ENCODE results near the gene C9orf57. TPM values are rescaled to one million over a fixed set of nuclear protein-coding genes. Genes with fewer than 3 reads are reported as not detected.
"Not testable (repeated sequence)": the region's sequence is repeated elsewhere in the genome, so short reads cannot be mapped to it uniquely, and the experiment has no call there.

The C9orf57 gene
- polyA plus RNA-seq, 4 donors: not detected

DNA sequence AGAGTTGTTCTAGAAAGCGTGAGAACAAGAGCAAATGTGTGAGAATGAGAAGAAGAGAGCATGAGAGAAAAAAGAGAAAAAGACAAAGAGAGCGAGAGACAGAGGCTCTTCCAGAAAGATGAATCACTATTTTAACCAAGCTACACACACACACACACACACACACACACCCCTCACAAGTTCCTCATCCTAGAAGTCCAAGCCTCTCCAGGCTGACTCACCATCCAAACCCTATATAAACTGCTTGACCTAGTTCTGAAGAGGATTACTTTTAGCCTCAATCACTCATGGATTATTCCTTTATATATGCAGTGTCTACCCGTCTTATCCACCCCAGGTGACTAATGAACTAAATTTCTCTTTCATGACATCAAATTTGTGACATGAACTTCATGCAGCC is 37.6 kb downstream of the C9orf57 start:
- peak overlapping the region in 1 of 3 donors; percentile 38 for H3K27ac ChIP-seq (ENCODE audit: low read depth in 1 of 3, low read length in 2 of 3)
- DNase-seq (peak in 1 of 2 donors; percentile 67), FAIRE-seq (no peak)
- WGBS, 3 donors: 52 to 83% (median 66%) methylated on average over 3 of the region's 3 CpGs
- no peak overlapping the region for H3K4me3 ChIP-seq (ENCODE audit: low read depth in 1 of 3, low read length in 3 of 3)
- peaks cover 0 to 1% (median 0%) of the 10 kb centered on the region in 3 donors for H3K27me3 ChIP-seq (ENCODE audit: control insufficient read depth in 3 of 3, insufficient read depth in 3 of 3, low read length in 3 of 3)
- H3K4me1 ChIP-seq (ENCODE audit: control insufficient read depth in 3 of 3, insufficient read depth in 2 of 3, low read depth in 1 of 3, low read length in 2 of 3): peaks cover 0 to 25% (median 6%) of the 10 kb centered on the region in 3 donors
- H3K36me3 ChIP-seq (ENCODE audit: control insufficient read depth in 3 of 3, insufficient read depth in 2 of 3, low read depth in 1 of 3, low read length in 3 of 3): no peaks in the 10 kb centered on the region
- H3K9me3 ChIP-seq (ENCODE audit: control insufficient read depth in 2 of 2, insufficient read depth in 1 of 2, low read depth in 1 of 2, low read length in 1 of 2): no peaks in the 10 kb centered on the region

DNA sequence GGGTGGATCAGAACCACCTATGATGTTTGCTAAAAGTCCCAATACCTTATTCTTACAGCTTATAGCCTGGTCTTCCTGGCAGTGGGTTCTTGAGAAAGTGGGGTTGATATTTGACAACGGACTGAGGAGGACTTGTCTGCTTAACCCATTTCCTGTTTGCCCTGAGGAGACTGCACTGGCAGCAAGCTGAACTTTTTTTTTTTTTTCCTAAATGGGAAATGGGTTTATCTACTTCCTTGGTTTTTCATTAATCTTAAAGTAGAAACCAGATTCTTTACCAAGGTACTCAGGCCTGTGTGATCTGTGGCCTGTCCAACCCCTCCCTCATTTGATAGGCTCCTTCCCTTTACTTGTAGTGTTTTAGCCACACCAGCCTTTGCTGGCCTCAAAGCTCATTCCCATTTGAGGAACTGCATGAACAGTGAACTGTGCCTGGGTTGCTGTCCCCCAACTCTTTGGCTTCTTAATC is 47.1 kb downstream of the C9orf57 start:
- Histone ChIP-seq H3K27ac (ENCODE audit: low read depth in 1 of 3, low read length in 2 of 3) (peak overlapping the region; percentile 37 to 90 (median 49)), H3K27me3 (ENCODE audit: control insufficient read depth in 3 of 3, insufficient read depth in 3 of 3, low read length in 3 of 3) (no peaks in the 10 kb centered on the region), H3K36me3 (ENCODE audit: control insufficient read depth in 3 of 3, insufficient read depth in 2 of 3, low read depth in 1 of 3, low read length in 3 of 3) (no peaks in the 10 kb centered on the region), H3K4me3 (ENCODE audit: low read depth in 1 of 3, low read length in 3 of 3) (no peak overlapping the region), H3K9me3 (ENCODE audit: control insufficient read depth in 2 of 2, insufficient read depth in 1 of 2, low read depth in 1 of 2, low read length in 1 of 2) (peaks cover 0 to 4% of the 10 kb centered on the region in 2 donors), H3K4me1 (ENCODE audit: control insufficient read depth in 3 of 3, insufficient read depth in 2 of 3, low read depth in 1 of 3, low read length in 2 of 3) (peaks cover 0 to 24% (median 2%) of the 10 kb centered on the region in 3 donors)
- WGBS, 3 donors: 0 to 8% (median 7%) methylated on average over 1 of the region's 1 CpG
- peak; percentile 44 to 57 for DNase-seq
- FAIRE-seq: no peak

DNA sequence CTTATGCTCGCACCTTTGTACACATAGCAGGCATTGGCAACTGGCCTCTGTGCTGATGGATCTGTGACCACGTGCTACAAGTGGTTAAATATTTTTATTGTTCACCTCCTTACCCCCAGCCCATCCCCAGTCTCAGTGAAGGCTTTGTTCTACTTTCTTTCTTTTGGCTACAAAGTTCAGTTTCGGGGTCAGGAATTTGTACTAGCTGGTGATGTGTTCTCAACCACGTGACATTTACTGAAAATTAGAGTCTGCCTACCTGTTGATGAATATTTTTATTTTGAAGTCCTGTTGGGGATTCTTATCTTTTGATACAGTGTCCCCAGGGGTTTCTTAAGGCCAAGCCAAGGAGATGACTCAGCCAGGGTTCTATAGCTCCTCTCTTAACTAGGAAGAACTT is 47.8 kb downstream of the C9orf57 start:
- FAIRE-seq (peak; percentile 19), DNase-seq (peak; percentile 90 to 93)
- Histone ChIP-seq H3K9me3 (ENCODE audit: control insufficient read depth in 2 of 2, insufficient read depth in 1 of 2, low read depth in 1 of 2, low read length in 1 of 2) (peaks cover 0 to 4% of the 10 kb centered on the region in 2 donors), H3K27ac (ENCODE audit: low read depth in 1 of 3, low read length in 2 of 3) (peak overlapping the region in 1 of 3 donors; percentile 90), H3K4me3 (ENCODE audit: low read depth in 1 of 3, low read length in 3 of 3) (no peak overlapping the region), H3K27me3 (ENCODE audit: control insufficient read depth in 3 of 3, insufficient read depth in 3 of 3, low read length in 3 of 3) (no peaks in the 10 kb centered on the region), H3K36me3 (ENCODE audit: control insufficient read depth in 3 of 3, insufficient read depth in 2 of 3, low read depth in 1 of 3, low read length in 3 of 3) (no peaks in the 10 kb centered on the region), H3K4me1 (ENCODE audit: control insufficient read depth in 3 of 3, insufficient read depth in 2 of 3, low read depth in 1 of 3, low read length in 2 of 3) (peaks cover 0 to 24% (median 2%) of the 10 kb centered on the region in 3 donors)
- 17 to 62% (median 37%) methylated on average over 4 of the region's 4 CpGs for WGBS, 3 donors

DNA sequence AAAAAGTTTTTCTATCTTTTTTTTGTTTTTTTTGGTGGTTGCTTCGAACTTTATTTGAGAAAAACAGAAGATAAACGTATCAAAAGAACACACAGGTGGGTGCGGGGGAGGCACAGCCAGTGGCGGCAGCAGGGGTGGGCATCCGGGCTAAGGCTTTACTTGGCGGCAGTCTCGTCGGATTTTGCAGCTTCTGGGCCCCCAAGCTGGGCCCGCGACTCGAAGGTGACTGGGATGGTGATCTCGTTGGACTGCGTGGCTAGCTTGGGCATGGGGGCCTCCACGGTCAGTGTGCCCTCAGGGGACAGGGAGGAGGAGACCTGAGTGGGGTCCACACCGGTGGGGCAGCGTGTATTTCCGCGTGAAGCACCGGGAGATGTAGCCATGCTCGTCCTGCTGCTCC is 52.7 kb downstream of the C9orf57 start:
- 90 to 95% (median 92%) methylated on average over 13 to 20 of the region's 20 CpGs for WGBS, 3 donors
- DNase-seq; H3K27me3 ChIP-seq (ENCODE audit: control insufficient read depth in 3 of 3, insufficient read depth in 3 of 3, low read length in 3 of 3); FAIRE-seq; H3K4me3 ChIP-seq (ENCODE audit: low read depth in 1 of 3, low read length in 3 of 3); H3K27ac ChIP-seq (ENCODE audit: low read depth in 1 of 3, low read length in 2 of 3); H3K9me3 ChIP-seq (ENCODE audit: control insufficient read depth in 2 of 2, insufficient read depth in 1 of 2, low read depth in 1 of 2, low read length in 1 of 2); H3K36me3 ChIP-seq (ENCODE audit: control insufficient read depth in 3 of 3, insufficient read depth in 2 of 3, low read depth in 1 of 3, low read length in 3 of 3): not testable (repeated sequence)
- H3K4me1 ChIP-seq (ENCODE audit: control insufficient read depth in 3 of 3, insufficient read depth in 2 of 3, low read depth in 1 of 3, low read length in 2 of 3): peaks cover 0 to 11% (median 0%) of the 10 kb centered on the region in 3 donors

DNA sequence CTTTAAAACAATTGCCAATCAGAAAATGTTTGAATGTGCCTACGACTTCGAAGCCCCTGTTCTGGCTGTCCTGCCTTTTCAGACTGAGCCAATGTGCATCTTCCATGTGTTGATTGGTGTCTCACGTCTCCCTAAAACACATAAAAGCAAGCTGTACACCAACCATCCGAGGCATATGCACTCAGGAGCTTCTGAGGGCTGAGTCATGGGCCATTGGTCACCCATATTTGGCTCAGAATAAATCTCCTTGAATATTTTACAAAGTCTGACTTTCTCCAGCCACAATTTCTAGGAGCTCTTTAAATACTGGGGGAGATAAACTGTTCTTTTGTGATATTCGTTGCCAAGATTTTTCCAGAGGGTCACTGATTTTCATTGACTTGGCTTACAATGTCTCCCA is 53.9 kb downstream of the C9orf57 start:
- Histone ChIP-seq H3K9me3 (ENCODE audit: control insufficient read depth in 2 of 2, insufficient read depth in 1 of 2, low read depth in 1 of 2, low read length in 1 of 2) (peaks cover 0 to 2% of the 10 kb centered on the region in 2 donors), H3K4me1 (ENCODE audit: control insufficient read depth in 3 of 3, insufficient read depth in 2 of 3, low read depth in 1 of 3, low read length in 2 of 3) (peaks cover 0 to 5% (median 0%) of the 10 kb centered on the region in 3 donors), H3K36me3 (ENCODE audit: control insufficient read depth in 3 of 3, insufficient read depth in 2 of 3, low read depth in 1 of 3, low read length in 3 of 3) (no peaks in the 10 kb centered on the region), H3K27ac (ENCODE audit: low read depth in 1 of 3, low read length in 2 of 3) (no peak overlapping the region), H3K4me3 (ENCODE audit: low read depth in 1 of 3, low read length in 3 of 3) (no peak overlapping the region), H3K27me3 (ENCODE audit: control insufficient read depth in 3 of 3, insufficient read depth in 3 of 3, low read length in 3 of 3) (no peaks in the 10 kb centered on the region)
- FAIRE-seq (no peak), DNase-seq (no peak)
- 76 to 85% (median 84%) methylated on average over 5 of the region's 5 CpGs for WGBS, 3 donors

DNA sequence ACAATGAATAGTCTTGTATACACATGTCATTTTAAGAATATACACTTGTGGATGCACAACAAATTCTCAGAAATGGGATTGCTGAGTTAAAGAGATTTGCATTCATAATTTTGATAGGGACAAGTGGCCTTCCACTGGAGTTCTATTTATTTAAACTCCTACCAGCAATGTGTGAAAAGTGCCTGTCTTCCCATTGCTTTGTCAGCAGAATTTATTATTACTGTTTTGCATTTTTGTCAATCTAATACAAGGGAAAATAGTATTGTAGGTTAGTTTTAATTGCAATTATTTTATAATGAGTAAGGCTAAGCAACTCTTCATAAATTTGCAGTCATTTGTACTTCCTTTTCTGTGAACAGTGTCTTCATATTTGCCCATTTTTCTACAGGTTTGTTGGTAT is 55.0 kb downstream of the C9orf57 start:
- Histone ChIP-seq H3K4me3 (ENCODE audit: low read depth in 1 of 3, low read length in 3 of 3) (no peak overlapping the region), H3K36me3 (ENCODE audit: control insufficient read depth in 3 of 3, insufficient read depth in 2 of 3, low read depth in 1 of 3, low read length in 3 of 3) (no peaks in the 10 kb centered on the region), H3K4me1 (ENCODE audit: control insufficient read depth in 3 of 3, insufficient read depth in 2 of 3, low read depth in 1 of 3, low read length in 2 of 3) (peaks cover 0 to 5% (median 0%) of the 10 kb centered on the region in 3 donors), H3K9me3 (ENCODE audit: control insufficient read depth in 2 of 2, insufficient read depth in 1 of 2, low read depth in 1 of 2, low read length in 1 of 2) (peaks cover 0 to 12% of the 10 kb centered on the region in 2 donors), H3K27me3 (ENCODE audit: control insufficient read depth in 3 of 3, insufficient read depth in 3 of 3, low read length in 3 of 3) (no peaks in the 10 kb centered on the region), H3K27ac (ENCODE audit: low read depth in 1 of 3, low read length in 2 of 3) (no peak overlapping the region)
- no peak for FAIRE-seq
- DNase-seq: no peak

Other genes starting within 250 kb of the C9orf57 start
- gene ABHD17B, start 149.4 kb downstream of the C9orf57 start, polyA plus RNA-seq: 10 to 100 TPM; 12.5 to 28.0 (median 22.4) TPM
- gene C9orf85, start 149.0 kb downstream of the C9orf57 start, polyA plus RNA-seq: 10 to 100 TPM; 14.1 to 35.7 (median 19.4) TPM
- gene GDA, start 88.8 kb upstream of the C9orf57 start, polyA plus RNA-seq: 100 to 1,000 TPM in 2 of 4 donors, 10 to 100 TPM in 2; 33.1 to 210 (median 124) TPM